Caco-2 (cell line): ENCODE measurements around the gene SUSD5. TPM values are rescaled to one million over a fixed set of nuclear protein-coding genes. Genes with fewer than 3 reads are reported as not detected.
"Not testable (repeated sequence)": the region's sequence is repeated elsewhere in the genome, so short reads cannot be mapped to it uniquely, and the experiment has no call there.

Experiments used
- BruUV-seq: library from RNA; stranded (reverse); fragments of 400-500 nt; replicated peaks from 2 replicates; lab custom pipeline; 2021; lab: Mats Ljungman, UMichigan
- CTCF ChIA-PET: fragments of 300-600 bp; sonication (Branson Sonifier 250); formaldehyde crosslinking; loops from one replicate; lab custom pipeline; 2022; ENCODE audit warnings: antibody characterized with exemption; lab: Charles Lee
- POLR2A ChIA-PET: fragments of 300-600 bp; sonication (Branson Sonifier 250); formaldehyde crosslinking; loops from one replicate; lab custom pipeline; 2022; ENCODE audit warnings: antibody characterized with exemption; lab: Charles Lee
- DNase-seq, 2 experiments: peaks; one replicate each; pipeline versions ENCODE4 v3.0.0 to v3.0.0-alpha.2; 2020 to 2022
- H3K27me3 ChIP-seq: replicated peaks from 2 replicates; pipeline ENCODE4 v1.6.0; 2011; ENCODE audit warnings: low read length; ENCODE audit not compliant: control insufficient read depth, insufficient read depth
- H3K36me3 ChIP-seq: 2 replicates; pipeline ENCODE4 v1.5.1; 2011; ENCODE audit warnings: low read length; ENCODE audit not compliant: control insufficient read depth, insufficient read depth
- H3K4me1 ChIP-seq: fragments of 250-450 bp; sonication (Bioruptor Pico); 2 replicates; pipeline ENCODE4 v1.5.1; 2020; ENCODE audit warnings: mild to moderate bottlenecking
- H3K4me3 ChIP-seq: 2 replicates; pipeline ENCODE4 v1.5.1; 2011; ENCODE audit warnings: low read depth, mild to moderate bottlenecking, control low read depth, low read length
- H3K9me3 ChIP-seq: fragments of 250-450 bp; sonication (Bioruptor Pico); 2 replicates; pipeline ENCODE4 v1.5.1; 2020; ENCODE audit warnings: mild to moderate bottlenecking, moderate library complexity
- H3K27ac Mint-ChIP-seq: one replicate; pipeline ENCODE4 v1.8.0; 2022; ENCODE audit warnings: mixed read lengths; ENCODE audit not compliant: unreplicated experiment
- H3K27me3 Mint-ChIP-seq: one replicate; pipeline ENCODE4 v1.8.0; 2022; ENCODE audit warnings: mixed read lengths; ENCODE audit not compliant: insufficient read depth, unreplicated experiment
- H3K36me3 Mint-ChIP-seq: one replicate; pipeline ENCODE4 v1.8.0; 2022; ENCODE audit warnings: mild to moderate bottlenecking, mixed read lengths; ENCODE audit not compliant: insufficient read depth, unreplicated experiment
- H3K4me1 Mint-ChIP-seq: one replicate; pipeline ENCODE4 v1.8.0; 2022; ENCODE audit warnings: low read depth, mixed read lengths; ENCODE audit not compliant: unreplicated experiment
- H3K4me3 Mint-ChIP-seq: one replicate; pipeline ENCODE4 v1.8.0; 2022; ENCODE audit warnings: mild to moderate bottlenecking, moderate library complexity, mixed read lengths; ENCODE audit not compliant: unreplicated experiment
- H3K9me3 Mint-ChIP-seq: one replicate; pipeline ENCODE4 v1.8.0; 2022; ENCODE audit warnings: mixed read lengths; ENCODE audit not compliant: unreplicated experiment
- intact Hi-C: fragments of 100-400 bp; cut with micrococcal nuclease; formaldehyde crosslinking; loops from one replicate; pipeline ENCODE4 v1.10.0; 2022; ENCODE audit not compliant: unreplicated experiment
- total RNA-seq: library from RNA; stranded (reverse); gene quantifications from 2 replicates; pipeline ENCODE4 v1.2.3, GENCODE V29; 2022
- TF ChIP-seq, protein P1 (sequence below), 2 experiments: fragments of 200-600 bp in 1 of 2; IDR thresholded peaks; 1 replicate in 1 of 2; 2 replicates in 1 of 2; pipeline versions ENCODE4 v1.5.1 to v1.8.0; 2011 to 2022; ENCODE audit warnings: antibody characterized with exemption in 1 of 2, control low read depth in 1 of 2, inconsistent platforms in 1 of 2, low read depth in 1 of 2, low read length in 1 of 2, mild to moderate bottlenecking in 1 of 2, moderate library complexity in 1 of 2; ENCODE audit not compliant: insufficient read depth in 1 of 2, severe bottlenecking in 1 of 2, unreplicated experiment in 1 of 2

SUSD5 gene
- total RNA-seq, 1 experiment from 2014 or later: not detected

- ChIA-PET CTCF (interaction anchor here (1.2 kb wide), 1 partner anchor 233 kb away, joined by 3 read pairs; no protein-coding TSS in a partner anchor), POLR2A (interaction anchor here (0.7 kb wide), 1 partner anchor 159 kb away, joined by 4 read pairs; no protein-coding TSS in a partner anchor)
- H3K27ac Mint-ChIP-seq: no peak overlapping the region
- Histone ChIP-seq H3K4me3 (no peak overlapping the region), H3K27me3 (no peaks in the 10 kb centered on the region), H3K9me3 (no peaks in the 10 kb centered on the region), H3K36me3 (no peaks in the 10 kb centered on the region; the same call in none of the 2 replicates), H3K4me1 (peaks cover 13% of the 10 kb centered on the region)
- H3K36me3 Mint-ChIP-seq: peaks cover 48% of the 10 kb centered on the region
- TF ChIP-seq, protein P1, sequence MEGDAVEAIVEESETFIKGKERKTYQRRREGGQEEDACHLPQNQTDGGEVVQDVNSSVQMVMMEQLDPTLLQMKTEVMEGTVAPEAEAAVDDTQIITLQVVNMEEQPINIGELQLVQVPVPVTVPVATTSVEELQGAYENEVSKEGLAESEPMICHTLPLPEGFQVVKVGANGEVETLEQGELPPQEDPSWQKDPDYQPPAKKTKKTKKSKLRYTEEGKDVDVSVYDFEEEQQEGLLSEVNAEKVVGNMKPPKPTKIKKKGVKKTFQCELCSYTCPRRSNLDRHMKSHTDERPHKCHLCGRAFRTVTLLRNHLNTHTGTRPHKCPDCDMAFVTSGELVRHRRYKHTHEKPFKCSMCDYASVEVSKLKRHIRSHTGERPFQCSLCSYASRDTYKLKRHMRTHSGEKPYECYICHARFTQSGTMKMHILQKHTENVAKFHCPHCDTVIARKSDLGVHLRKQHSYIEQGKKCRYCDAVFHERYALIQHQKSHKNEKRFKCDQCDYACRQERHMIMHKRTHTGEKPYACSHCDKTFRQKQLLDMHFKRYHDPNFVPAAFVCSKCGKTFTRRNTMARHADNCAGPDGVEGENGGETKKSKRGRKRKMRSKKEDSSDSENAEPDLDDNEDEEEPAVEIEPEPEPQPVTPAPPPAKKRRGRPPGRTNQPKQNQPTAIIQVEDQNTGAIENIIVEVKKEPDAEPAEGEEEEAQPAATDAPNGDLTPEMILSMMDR (IDR thresholded peaks at IDR 0.05; ENCODE audit: insufficient read depth in 1 of 2, low read depth in 1 of 2, low read length in 1 of 2, severe bottlenecking in 1 of 2, unreplicated experiment in 1 of 2): no peak
- H3K27me3 Mint-ChIP-seq: no peaks in the 10 kb centered on the region
- H3K9me3 Mint-ChIP-seq: peaks cover 13% of the 10 kb centered on the region
- H3K4me1 Mint-ChIP-seq: no peaks in the 10 kb centered on the region
- intact Hi-C loops: loop anchor here (10.0 kb wide), 1 partner anchor 575 kb away; the partner anchor contains the start of gene CLASP2
- DNase-seq: peak in 1 of 2 experiments; percentile 28
- H3K4me3 Mint-ChIP-seq: no peak overlapping the region
- no TSS peak for BruUV-seq
Observed at GRCh38 chr3:33139996-33140395, 78.6 kb downstream of the SUSD5 start.

- H3K27me3 Mint-ChIP-seq, H3K4me3 ChIP-seq, POLR2A ChIA-PET, H3K27ac Mint-ChIP-seq, H3K4me1 Mint-ChIP-seq, BruUV-seq, H3K36me3 ChIP-seq, H3K27me3 ChIP-seq, CTCF ChIA-PET, H3K4me3 Mint-ChIP-seq, H3K9me3 ChIP-seq, DNase-seq: not testable (repeated sequence)
- intact Hi-C loops: loop anchor here (10.0 kb wide), 1 partner anchor 576 kb away; the partner anchor contains the start of gene CLASP2
- peaks cover 13% of the 10 kb centered on the region for H3K4me1 ChIP-seq
- Mint-ChIP-seq H3K36me3 (peaks cover 57% of the 10 kb centered on the region), H3K9me3 (peaks cover 11% of the 10 kb centered on the region)
Observed at GRCh38 chr3:33139006-33139623, 79.5 kb downstream of the SUSD5 start.

- Histone ChIP-seq H3K4me1 (peaks cover 13% of the 10 kb centered on the region), H3K9me3 (no peaks in the 10 kb centered on the region), H3K4me3 (no peak overlapping the region), H3K27me3 (no peaks in the 10 kb centered on the region), H3K36me3 (peaks cover 1% of the 10 kb centered on the region)
- Mint-ChIP-seq H3K36me3 (peaks cover 64% of the 10 kb centered on the region), H3K4me1 (no peaks in the 10 kb centered on the region), H3K4me3 (no peak overlapping the region), H3K27me3 (no peaks in the 10 kb centered on the region), H3K9me3 (no peaks in the 10 kb centered on the region), H3K27ac (no peak overlapping the region)
- ChIA-PET POLR2A (no interaction called here), CTCF (no interaction called here)
- TF ChIP-seq, protein P1 (IDR thresholded peaks at IDR 0.05; ENCODE audit: insufficient read depth in 1 of 2, low read depth in 1 of 2, low read length in 1 of 2, severe bottlenecking in 1 of 2, unreplicated experiment in 1 of 2): no peak
- BruUV-seq: no TSS peak
- no peak for DNase-seq
- intact Hi-C loops: loop anchor here (10.0 kb wide), 1 partner anchor 577 kb away; the partner anchor contains the start of gene CLASP2
Observed at GRCh38 chr3:33137691-33138090, 80.9 kb downstream of the SUSD5 start.
